SH-SY5Y (cell line): ENCODE data around the gene TERT.

Experiments used
- GATA2 ChIP-seq: IDR thresholded peaks from 2 replicates; pipeline ENCODE4 v1.6.1; 2011; ENCODE audit warnings: mild to moderate bottlenecking, low read depth, low read length
- GATA3 ChIP-seq: IDR thresholded peaks from 2 replicates; pipeline ENCODE4 v1.6.1; 2011; ENCODE audit warnings: low read depth, mild to moderate bottlenecking, low read length, moderate library complexity

DNA sequence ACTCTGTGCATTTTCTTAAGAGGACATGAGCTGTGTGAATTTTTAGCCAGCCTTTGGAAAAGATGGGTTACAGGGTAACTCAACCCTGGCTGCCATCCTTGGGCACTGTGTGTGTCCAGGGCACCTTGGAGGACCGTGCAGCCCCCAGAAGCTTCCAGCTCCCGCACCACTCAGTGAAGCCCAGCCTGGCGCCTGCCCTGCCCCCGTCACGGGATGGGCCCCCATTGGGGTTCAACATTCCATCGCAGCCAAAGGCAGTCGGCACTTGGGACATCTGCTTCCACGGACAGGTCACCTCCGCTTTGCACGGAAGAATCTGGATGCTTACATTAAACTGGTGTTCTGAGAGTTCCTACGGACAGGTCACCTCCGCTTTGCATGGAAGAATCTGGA lies 71.6 kb downstream of the TERT start:
- no peak for TF ChIP-seq GATA2
- TF ChIP-seq GATA3: no peak
